ENCODE measurements around the gene PLA2G2E.

- TF ChIP-seq TAF1 (IDR thresholded peaks at IDR 0.05; ENCODE audit: low read depth) = no peak
- TF ChIP-seq NFIC (IDR thresholded peaks at IDR 0.05) = no peak
- TF ChIP-seq EGR1 (IDR thresholded peaks at IDR 0.05) = no peak
- TF ChIP-seq TEAD4 (IDR thresholded peaks at IDR 0.05) = no peak
- TF ChIP-seq REST (IDR thresholded peaks at IDR 0.05; ENCODE audit: low read depth) = no peak
- TF ChIP-seq FOXM1 (IDR thresholded peaks at IDR 0.05; ENCODE audit: borderline replicate concordance, low read depth) = no peak
- no peak for TF ChIP-seq RAD21 (IDR thresholded peaks at IDR 0.05; ENCODE audit: low read depth)
- no peak for TF ChIP-seq USF1 (IDR thresholded peaks at IDR 0.05)
- no peak for TF ChIP-seq EP300 (IDR thresholded peaks at IDR 0.05; ENCODE audit: borderline replicate concordance)
- TF ChIP-seq CEBPB (IDR thresholded peaks at IDR 0.05) = no peak
Measured at GRCh38 chr1:19894218-19894617, 29.2 kb downstream of the PLA2G2E start.

Measured in Ishikawa (cell line).